ENCODE measurements around the gene AIPL1.

Gene AIPL1

GRCh38 chr17:6448473-6448872, 13.6 kb upstream of the AIPL1 start:
- DNase-seq: no peak

- no peak for DNase-seq
These were observed 11.7 kb upstream of the AIPL1 start for GRCh38 chr17:6446516-6447100.

GRCh38 chr17:6444571-6445335, 9.8 kb upstream of the AIPL1 start:
- DNase-seq: no peak

GRCh38 chr17:6443692-6444570, 9.0 kb upstream of the AIPL1 start, which contains the start of gene PIMREG:
Gene PIMREG, plus strand, starts transcription at chr17:6444455. Its CDS starts 656 bp downstream, at chr17:6445111.
- peak; percentile 98 for DNase-seq

GRCh38 chr17:6442775-6443174, 7.9 kb upstream of the AIPL1 start:
- no peak for DNase-seq

GRCh38 chr17:6439951-6440350, 5.0 kb upstream of the AIPL1 start:
- no peak for DNase-seq

GRCh38 chr17:6437956-6438355, 3.0 kb upstream of the AIPL1 start:
- DNase-seq: no peak

GRCh38 chr17:6437466-6437865, 2.5 kb upstream of the AIPL1 start:
- DNase-seq: no peak

GRCh38 chr17:6435968-6436367, 1.0 kb upstream of the AIPL1 start:
- DNase-seq: peak; percentile 59

- DNase-seq: no peak
These were observed 4.2 kb downstream of the AIPL1 start for GRCh38 chr17:6430769-6431168.

- DNase-seq: no peak
These were observed 5.7 kb downstream of the AIPL1 start for GRCh38 chr17:6429266-6429665.

GRCh38 chr17:6428207-6428965, 6.5 kb downstream of the AIPL1 start:
- DNase-seq: no peak

GRCh38 chr17:6427279-6427781, 7.6 kb downstream of the AIPL1 start:
- DNase-seq: no peak

- DNase-seq: no peak
These were observed 8.4 kb downstream of the AIPL1 start for GRCh38 chr17:6426356-6427101.

- no peak for DNase-seq
These were observed 9.5 kb downstream of the AIPL1 start for GRCh38 chr17:6425407-6425806.

- no peak for DNase-seq
These were observed 11.0 kb downstream of the AIPL1 start for GRCh38 chr17:6423931-6424330.

- DNase-seq: no peak
These were observed 12.2 kb downstream of the AIPL1 start for GRCh38 chr17:6422654-6423241.

- DNase-seq: peak; percentile 79
These were observed 13.0 kb downstream of the AIPL1 start for GRCh38 chr17:6421700-6422604.

- no peak for DNase-seq
These were observed 14.7 kb downstream of the AIPL1 start for GRCh38 chr17:6420173-6420641.

GRCh38 chr17:6415616-6416015, 19.3 kb downstream of the AIPL1 start:
- no peak for DNase-seq
